Measurements from ENCODE around the gene AMBRA1.

DNA sequence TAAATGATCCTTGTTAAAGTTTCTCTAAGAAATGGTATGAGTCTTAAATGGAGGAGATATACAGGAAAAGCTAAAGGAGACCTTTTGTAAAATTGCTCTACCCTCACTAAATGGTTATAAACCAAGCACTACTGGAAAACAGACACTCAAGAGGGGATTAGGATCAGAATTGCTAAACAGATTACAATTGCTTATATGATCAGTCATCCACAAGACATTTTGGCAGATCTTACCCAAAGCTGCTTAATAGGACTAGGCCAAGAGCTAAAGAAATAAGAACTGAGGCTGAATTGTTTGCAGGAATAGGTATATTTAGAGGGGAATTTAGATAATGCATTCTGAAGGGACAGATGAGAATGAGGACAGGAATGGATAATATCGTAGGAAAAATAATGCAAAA lies 13.7 kb upstream of the AMBRA1 start:
- no peak for TF ChIP-seq CTCF (IDR thresholded peaks at IDR 0.05)
- TF ChIP-seq POLR2A (IDR thresholded peaks at IDR 0.05) = no peak
- TF ChIP-seq EP300 (IDR thresholded peaks at IDR 0.05) = no peak
- no peak for TF ChIP-seq POLR2AphosphoS5 (IDR thresholded peaks at IDR 0.05)
